MCF 10A (cell line): ENCODE data around the gene SELENOV. TPM values are rescaled to one million over a fixed set of nuclear protein-coding genes. Genes with fewer than 3 reads are reported as not detected.

ENCODE experiments used
- BruUV-seq: library from RNA; stranded (reverse); fragments of 400-500 nt; replicated peaks from 2 replicates; lab custom pipeline; 2021; lab: Mats Ljungman, UMichigan
- CTCF ChIA-PET: fragments of 300-600 bp; sonication (Branson Sonifier 250); formaldehyde crosslinking; extraction: SDS; loops from one replicate; lab custom pipeline; 2021; ENCODE audit warnings: antibody characterized with exemption, inconsistent platforms; lab: Yijun Ruan, JAX
- POLR2A ChIA-PET: fragments of 300-600, 350-650 bp; sonication (Branson Sonifier 250); formaldehyde crosslinking; extraction: SDS; loops from one replicate; lab custom pipeline; 2020; ENCODE audit warnings: antibody characterized with exemption, inconsistent platforms; lab: Yijun Ruan, JAX
- DNase-seq: peaks from one replicate; pipeline ENCODE4 v3.0.0-alpha.2; 2018; ENCODE audit not compliant: unreplicated experiment
- H3K27ac Mint-ChIP-seq: one replicate; pipeline ENCODE4 v1.8.0; 2022; ENCODE audit warnings: mild to moderate bottlenecking, low read depth, mixed read lengths; ENCODE audit not compliant: unreplicated experiment
- H3K27me3 Mint-ChIP-seq: one replicate; pipeline ENCODE4 v1.8.0; 2022; ENCODE audit warnings: mixed read lengths; ENCODE audit not compliant: insufficient read depth, unreplicated experiment
- H3K36me3 Mint-ChIP-seq: one replicate; pipeline ENCODE4 v1.8.0; 2022; ENCODE audit warnings: mild to moderate bottlenecking, moderate library complexity, mixed read lengths; ENCODE audit not compliant: insufficient read depth, unreplicated experiment
- H3K4me1 Mint-ChIP-seq: one replicate; pipeline ENCODE4 v1.8.0; 2022; ENCODE audit warnings: mixed read lengths; ENCODE audit not compliant: insufficient read depth, unreplicated experiment
- H3K4me3 Mint-ChIP-seq: one replicate; pipeline ENCODE4 v1.8.0; 2022; ENCODE audit warnings: mild to moderate bottlenecking, moderate library complexity, mixed read lengths; ENCODE audit not compliant: unreplicated experiment
- H3K9me3 Mint-ChIP-seq: one replicate; pipeline ENCODE4 v1.8.0; 2022; ENCODE audit warnings: mixed read lengths; ENCODE audit not compliant: unreplicated experiment
- intact Hi-C: fragments of 100-400 bp; cut with micrococcal nuclease; formaldehyde crosslinking; loops from 2 replicates; pipeline ENCODE4 v1.14.1; 2022
- total RNA-seq: library from RNA; stranded (reverse); gene quantifications from 2 replicates; pipeline ENCODE4 v1.2.3, GENCODE V29; 2022
- TF ChIP-seq, protein P1 (sequence below): fragments of 200-600 bp; IDR thresholded peaks from one replicate; pipeline ENCODE4 v1.8.0; 2022; ENCODE audit warnings: antibody characterized with exemption, mild to moderate bottlenecking; ENCODE audit not compliant: unreplicated experiment

The SELENOV gene
- total RNA-seq, 1 experiment from 2014 or later: not detected

- CTCF ChIA-PET: interaction anchor here (1.5 to 5.8 kb wide), 3 partner anchors 11 to 124 kb away, joined by 5 to 77 read pairs (median 20); no protein-coding TSS in a partner anchor
- DNase-seq: no peak
- BruUV-seq: no TSS peak
- POLR2A ChIA-PET: no interaction called here
- intact Hi-C loops: no loop called here
- no peaks in the 10 kb centered on the region for H3K36me3 Mint-ChIP-seq
- no peak overlapping the region for H3K27ac Mint-ChIP-seq
- H3K9me3 Mint-ChIP-seq: no peaks in the 10 kb centered on the region
- H3K4me3 Mint-ChIP-seq: no peak overlapping the region
- H3K27me3 Mint-ChIP-seq: peaks cover 14% of the 10 kb centered on the region
- no peaks in the 10 kb centered on the region for H3K4me1 Mint-ChIP-seq
- TF ChIP-seq, protein P1, sequence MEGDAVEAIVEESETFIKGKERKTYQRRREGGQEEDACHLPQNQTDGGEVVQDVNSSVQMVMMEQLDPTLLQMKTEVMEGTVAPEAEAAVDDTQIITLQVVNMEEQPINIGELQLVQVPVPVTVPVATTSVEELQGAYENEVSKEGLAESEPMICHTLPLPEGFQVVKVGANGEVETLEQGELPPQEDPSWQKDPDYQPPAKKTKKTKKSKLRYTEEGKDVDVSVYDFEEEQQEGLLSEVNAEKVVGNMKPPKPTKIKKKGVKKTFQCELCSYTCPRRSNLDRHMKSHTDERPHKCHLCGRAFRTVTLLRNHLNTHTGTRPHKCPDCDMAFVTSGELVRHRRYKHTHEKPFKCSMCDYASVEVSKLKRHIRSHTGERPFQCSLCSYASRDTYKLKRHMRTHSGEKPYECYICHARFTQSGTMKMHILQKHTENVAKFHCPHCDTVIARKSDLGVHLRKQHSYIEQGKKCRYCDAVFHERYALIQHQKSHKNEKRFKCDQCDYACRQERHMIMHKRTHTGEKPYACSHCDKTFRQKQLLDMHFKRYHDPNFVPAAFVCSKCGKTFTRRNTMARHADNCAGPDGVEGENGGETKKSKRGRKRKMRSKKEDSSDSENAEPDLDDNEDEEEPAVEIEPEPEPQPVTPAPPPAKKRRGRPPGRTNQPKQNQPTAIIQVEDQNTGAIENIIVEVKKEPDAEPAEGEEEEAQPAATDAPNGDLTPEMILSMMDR: no peak
Observed at GRCh38 chr19:39550197-39550596, 35.3 kb downstream of the SELENOV start.

DNA sequence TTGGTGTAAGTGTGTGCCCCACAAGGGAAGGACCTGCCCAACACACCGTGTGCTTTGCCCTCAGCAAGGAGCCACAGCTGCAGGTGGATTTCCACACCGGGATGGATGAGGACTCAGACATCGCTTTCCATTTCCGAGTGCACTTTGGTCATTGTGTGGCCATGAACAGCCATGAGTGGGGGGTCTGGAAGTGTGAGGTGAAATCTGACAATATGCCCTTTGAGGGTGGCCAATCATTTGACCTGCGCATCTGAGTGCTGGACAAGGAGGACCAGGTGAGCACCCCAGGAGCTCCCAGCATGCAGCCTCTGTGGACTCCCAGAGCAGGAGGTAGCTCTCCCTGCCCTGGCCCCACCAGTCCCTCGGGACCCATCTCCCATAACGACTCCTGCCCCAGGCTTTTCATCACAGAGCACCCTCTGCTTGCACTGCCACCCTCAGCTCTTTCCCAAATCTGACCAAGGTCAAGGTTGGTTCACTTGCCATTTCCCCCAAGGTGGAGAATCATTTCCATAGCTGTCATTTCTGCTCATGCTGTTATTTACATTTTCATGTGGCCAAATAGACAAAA lies 38.2 kb downstream of the SELENOV start:
- BruUV-seq: no TSS peak
- ChIA-PET POLR2A (interaction anchor here (1.4 kb wide), 1 partner anchor 120 kb away, joined by 3 read pairs; no protein-coding TSS in a partner anchor), CTCF (interaction anchor here (0.7 to 5.8 kb wide), 5 partner anchors 17 to 1690 kb away, joined by 3 to 77 read pairs (median 3); no protein-coding TSS in a partner anchor)
- Mint-ChIP-seq H3K9me3 (no peaks in the 10 kb centered on the region), H3K27ac (no peak overlapping the region), H3K4me3 (no peak overlapping the region), H3K4me1 (peaks cover 3% of the 10 kb centered on the region), H3K36me3 (no peaks in the 10 kb centered on the region), H3K27me3 (peaks cover 15% of the 10 kb centered on the region)
- DNase-seq: no peak
- intact Hi-C loops: no loop called here
- TF ChIP-seq, protein P1: no peak

GRCh38 chr19:39554701-39555311 lies 39.9 kb downstream of the SELENOV start:
- TF ChIP-seq, protein P1: no peak
- H3K36me3 Mint-ChIP-seq: no peaks in the 10 kb centered on the region
- no TSS peak for BruUV-seq
- ChIA-PET POLR2A (no interaction called here), CTCF (interaction anchor here (5.8 kb wide), 1 partner anchor 119 kb away, joined by 77 read pairs; no protein-coding TSS in a partner anchor)
- no peak for DNase-seq
- H3K27me3 Mint-ChIP-seq: peaks cover 32% of the 10 kb centered on the region
- H3K9me3 Mint-ChIP-seq: no peaks in the 10 kb centered on the region
- no peak overlapping the region for H3K27ac Mint-ChIP-seq
- H3K4me1 Mint-ChIP-seq: peaks cover 6% of the 10 kb centered on the region
- no peak overlapping the region for H3K4me3 Mint-ChIP-seq
- intact Hi-C loops: no loop called here

DNA sequence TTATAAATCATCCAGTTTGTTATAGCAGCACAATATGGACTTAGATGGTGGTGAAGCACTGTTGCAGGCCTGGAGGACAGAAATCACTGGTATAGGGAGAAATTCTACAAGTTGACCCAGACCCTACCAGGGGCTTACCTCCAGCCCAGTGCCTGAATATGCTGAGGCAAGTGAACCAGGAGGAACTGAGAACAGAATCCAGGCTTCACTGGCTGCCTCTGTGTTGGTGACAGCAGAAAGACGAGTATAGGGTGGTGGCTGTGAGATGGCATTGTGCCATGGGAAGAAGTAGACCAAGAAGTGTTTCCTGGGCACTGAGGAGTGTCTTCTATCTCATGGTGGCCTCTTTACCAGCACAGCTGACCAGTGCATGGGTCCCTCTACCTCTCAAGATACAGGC lies 40.9 kb downstream of the SELENOV start:
- ChIA-PET POLR2A (no interaction called here), CTCF (interaction anchor here (0.6 to 5.8 kb wide), 4 partner anchors 9 to 1299 kb away, joined by 3 to 77 read pairs (median 3); no protein-coding TSS in a partner anchor)
- intact Hi-C loops: no loop called here
- BruUV-seq: no TSS peak
- H3K4me1 Mint-ChIP-seq: peaks cover 6% of the 10 kb centered on the region
- no peak for DNase-seq
- no peaks in the 10 kb centered on the region for H3K9me3 Mint-ChIP-seq
- no peak overlapping the region for H3K4me3 Mint-ChIP-seq
- no peak overlapping the region for H3K27ac Mint-ChIP-seq
- TF ChIP-seq, protein P1: no peak
- no peaks in the 10 kb centered on the region for H3K36me3 Mint-ChIP-seq
- peaks cover 42% of the 10 kb centered on the region for H3K27me3 Mint-ChIP-seq
